GM13977 (cell line): ENCODE data around the gene SENP2.
A peak's percentile ranks its signal among the peaks of the same experiment; 100 is the strongest.
"Not testable (repeated sequence)": the region's sequence is repeated elsewhere in the genome, so short reads cannot be mapped to it uniquely, and the experiment has no call there.

Experiments used
- DNase-seq: peaks from one replicate; pipeline ENCODE4 v3.0.0; 2012; ENCODE audit warnings: low spot score
- in situ Hi-C: fragments of 300-500 bp; cut with MboI; formaldehyde crosslinking; loops from one replicate; pipeline ENCODE4 v1.12.0; 2022; ENCODE audit warnings: low sequenced_read_pairs, low pct_unique_long_range_greater_than_20kb, mixed read lengths, inconsistent platforms; ENCODE audit not compliant: unreplicated experiment
- TF ChIP-seq, protein P1 (sequence below): IDR thresholded peaks from 2 replicates; pipeline ENCODE4 v1.5.1; 2012; ENCODE audit warnings: mild to moderate bottlenecking, control low read depth; ENCODE audit not compliant: insufficient read depth; ENCODE audit errors: extremely low read depth, missing control alignments

SENP2 gene

DNA sequence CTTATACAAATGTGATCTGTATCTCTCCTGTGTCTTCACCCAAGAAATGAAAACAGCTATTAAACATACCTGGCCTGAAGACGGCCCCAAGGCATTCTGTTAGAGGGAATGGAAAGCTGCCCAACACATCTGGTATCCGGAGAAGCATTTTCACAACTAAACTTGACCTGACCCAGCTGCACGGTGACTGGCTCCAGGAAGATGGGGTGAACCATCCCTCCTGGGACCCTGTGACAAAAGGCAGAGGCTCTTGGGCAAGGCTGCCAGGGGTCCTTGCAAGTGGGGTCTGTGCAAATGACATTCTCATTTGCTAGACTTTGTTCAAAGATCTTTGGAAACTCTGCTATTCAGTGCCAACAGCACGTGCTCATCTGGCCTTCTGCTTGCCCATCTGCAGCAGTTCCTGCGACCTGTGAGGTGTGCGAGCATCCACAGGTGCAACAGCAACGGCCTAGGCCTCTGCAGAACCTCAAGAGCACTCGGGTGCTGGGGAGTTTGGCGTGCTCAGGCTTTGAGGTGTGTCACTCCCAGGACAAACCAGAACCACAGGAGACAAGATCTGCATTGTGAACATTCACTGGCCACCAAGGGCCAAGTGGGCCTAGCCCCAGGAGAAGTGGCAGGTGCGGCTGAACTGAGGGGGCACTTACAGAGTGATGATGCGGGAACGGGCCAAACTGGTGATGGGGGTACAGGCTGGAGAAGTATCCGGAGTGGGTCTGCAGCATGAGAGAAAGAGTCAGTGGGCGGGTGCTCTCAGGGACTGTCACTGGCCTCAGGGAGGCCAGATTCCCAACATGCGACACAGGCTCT is 71.8 kb downstream of the SENP2 start:
- in situ Hi-C loops: loop anchor here (10.0 kb wide), 1 partner anchor 107 kb away; no protein-coding TSS in a partner anchor
- TF ChIP-seq, protein P1, sequence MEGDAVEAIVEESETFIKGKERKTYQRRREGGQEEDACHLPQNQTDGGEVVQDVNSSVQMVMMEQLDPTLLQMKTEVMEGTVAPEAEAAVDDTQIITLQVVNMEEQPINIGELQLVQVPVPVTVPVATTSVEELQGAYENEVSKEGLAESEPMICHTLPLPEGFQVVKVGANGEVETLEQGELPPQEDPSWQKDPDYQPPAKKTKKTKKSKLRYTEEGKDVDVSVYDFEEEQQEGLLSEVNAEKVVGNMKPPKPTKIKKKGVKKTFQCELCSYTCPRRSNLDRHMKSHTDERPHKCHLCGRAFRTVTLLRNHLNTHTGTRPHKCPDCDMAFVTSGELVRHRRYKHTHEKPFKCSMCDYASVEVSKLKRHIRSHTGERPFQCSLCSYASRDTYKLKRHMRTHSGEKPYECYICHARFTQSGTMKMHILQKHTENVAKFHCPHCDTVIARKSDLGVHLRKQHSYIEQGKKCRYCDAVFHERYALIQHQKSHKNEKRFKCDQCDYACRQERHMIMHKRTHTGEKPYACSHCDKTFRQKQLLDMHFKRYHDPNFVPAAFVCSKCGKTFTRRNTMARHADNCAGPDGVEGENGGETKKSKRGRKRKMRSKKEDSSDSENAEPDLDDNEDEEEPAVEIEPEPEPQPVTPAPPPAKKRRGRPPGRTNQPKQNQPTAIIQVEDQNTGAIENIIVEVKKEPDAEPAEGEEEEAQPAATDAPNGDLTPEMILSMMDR: no peak
- no peak for DNase-seq

DNA sequence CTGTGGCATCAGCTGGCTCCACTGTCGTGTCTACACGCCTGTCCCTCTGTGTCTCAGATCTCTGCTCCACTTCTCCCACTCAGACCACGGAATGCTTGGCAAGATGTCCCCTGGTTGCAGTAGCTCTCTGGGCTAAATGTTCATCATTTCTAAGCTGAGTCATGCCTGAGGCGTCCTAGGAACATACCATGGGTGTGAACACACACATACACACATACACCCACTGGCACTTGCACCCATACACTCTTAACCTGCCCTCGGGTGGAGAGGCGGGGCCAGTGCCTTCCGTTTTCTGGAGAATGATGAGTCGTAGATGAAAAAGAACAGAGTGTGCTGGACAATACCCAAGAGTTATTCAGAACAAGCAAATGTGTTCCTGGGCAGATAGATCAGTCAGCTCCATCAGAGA is 72.4 kb downstream of the SENP2 start:
- no peak for DNase-seq
- TF ChIP-seq, protein P1: no peak
- in situ Hi-C loops: loop anchor here (10.0 kb wide), 1 partner anchor 106 kb away; no protein-coding TSS in a partner anchor

DNA sequence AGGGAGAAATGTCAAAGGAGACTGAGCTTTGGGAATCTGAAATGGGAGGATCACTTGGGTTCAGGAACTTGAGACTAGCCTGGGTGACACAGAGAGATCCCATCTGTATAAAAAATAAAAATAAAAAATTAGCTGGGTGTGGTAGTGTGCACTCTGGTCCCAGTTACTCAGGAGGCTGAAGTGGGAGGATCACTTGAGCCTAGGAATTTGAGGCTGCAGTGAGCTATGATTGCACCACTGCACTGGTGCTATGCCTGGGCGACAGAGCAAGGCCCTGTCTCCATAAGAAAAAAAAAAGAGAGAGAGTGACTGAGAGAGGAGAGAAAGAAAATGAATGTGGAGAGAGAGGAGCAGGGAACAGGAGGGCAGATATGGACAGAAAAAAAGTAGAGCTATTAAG is 72.8 kb downstream of the SENP2 start:
- in situ Hi-C loops: loop anchor here (10.0 kb wide), 1 partner anchor 106 kb away; no protein-coding TSS in a partner anchor
- TF ChIP-seq, protein P1: no peak
- DNase-seq: no peak

DNA sequence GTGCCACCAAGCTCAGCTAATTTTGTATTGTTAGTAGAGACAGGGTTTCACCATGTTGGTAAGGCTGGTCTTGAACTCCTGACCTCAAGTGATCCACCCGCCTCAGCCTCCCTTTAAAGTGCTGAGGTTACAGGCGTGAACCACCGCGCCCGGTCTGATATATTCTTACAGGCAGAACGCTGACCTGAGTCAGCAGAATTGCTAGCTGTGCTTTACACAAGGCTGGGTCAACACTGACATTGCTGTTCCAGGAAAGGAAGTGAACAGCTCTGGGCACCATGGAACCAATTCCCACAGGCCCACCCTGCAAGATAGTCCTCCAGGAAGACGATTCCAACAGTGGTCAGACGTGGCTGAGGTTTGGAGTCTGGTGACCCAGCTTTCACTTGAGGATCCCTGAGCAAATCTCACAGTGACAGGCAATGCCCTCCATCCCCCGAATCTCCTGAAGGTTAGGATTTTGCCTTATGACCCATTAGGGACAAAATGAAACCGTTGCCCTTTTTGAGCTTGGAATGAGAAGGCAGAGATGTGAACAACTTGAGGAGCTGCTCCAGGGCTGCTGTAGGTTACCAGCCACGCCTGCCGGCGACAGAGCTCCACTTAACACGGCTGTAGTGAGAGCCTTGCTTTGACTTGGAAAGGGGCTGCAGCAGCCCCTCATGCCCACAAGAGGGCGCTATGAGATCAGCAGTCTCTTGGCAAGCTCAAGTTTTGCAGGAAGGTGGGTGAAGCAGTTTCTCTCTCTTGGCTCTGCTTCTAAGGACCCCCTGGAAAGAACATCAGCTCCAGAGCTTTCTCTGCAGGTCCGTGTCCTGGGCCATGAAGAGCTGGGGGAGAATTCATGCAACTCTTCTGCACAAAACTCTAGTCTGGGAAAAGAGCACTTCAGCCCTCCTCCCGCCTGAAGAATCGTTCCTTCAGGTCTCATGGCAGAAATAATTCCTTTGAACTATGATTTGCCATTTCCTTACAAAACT is 74.1 kb downstream of the SENP2 start:
- peak; percentile 83 for DNase-seq
- TF ChIP-seq, protein P1: peak; percentile 97
- in situ Hi-C loops: loop anchor here (10.0 kb wide), 1 partner anchor 105 kb away; no protein-coding TSS in a partner anchor

DNA sequence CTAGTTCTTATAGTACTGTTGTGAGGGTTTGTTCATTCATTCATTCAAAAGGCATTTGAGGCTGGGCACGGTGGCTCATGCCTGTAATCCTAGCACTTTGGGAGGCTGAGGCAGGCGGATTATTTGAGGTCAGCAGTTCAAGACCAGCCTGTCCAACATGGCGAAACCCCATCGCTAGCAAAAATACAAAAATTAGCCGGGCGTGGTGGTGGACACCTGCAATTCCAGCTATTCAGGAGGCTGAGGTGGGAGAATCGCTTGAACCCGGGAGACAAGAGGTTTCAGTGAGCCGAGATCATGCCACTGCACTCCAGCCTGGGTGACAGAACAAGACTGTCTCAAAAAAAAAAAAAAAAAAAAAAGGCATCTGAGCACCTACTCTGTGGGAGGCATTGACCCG is 75.2 kb downstream of the SENP2 start:
- in situ Hi-C loops, DNase-seq: not testable (repeated sequence)

DNA sequence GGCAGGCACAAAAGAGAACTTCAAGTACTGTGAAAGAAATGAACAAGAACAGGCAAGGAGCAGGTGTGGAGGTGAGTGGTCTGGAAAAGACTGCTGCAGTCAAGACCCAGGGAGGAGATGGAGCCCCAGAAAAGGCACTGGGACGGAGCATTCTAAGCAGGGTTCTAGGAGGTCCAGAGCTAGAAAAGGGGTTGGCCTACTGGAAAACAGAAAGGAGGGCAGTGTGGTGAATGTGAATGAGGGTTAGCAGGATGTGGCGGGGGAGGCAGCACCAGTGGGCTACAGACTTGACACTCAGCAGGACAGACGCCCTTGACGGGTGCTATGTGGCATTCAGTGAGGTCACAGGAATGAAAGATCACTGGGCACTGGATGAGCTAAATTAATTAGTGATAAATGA is 75.7 kb downstream of the SENP2 start:
- DNase-seq: no peak
- TF ChIP-seq, protein P1: no peak
- in situ Hi-C loops: no loop called here
